Vagina (tissue), 2 donors: Measurements from ENCODE around the gene GRIK3. TPM values are rescaled to one million over a fixed set of nuclear protein-coding genes. Genes with fewer than 3 reads are reported as not detected.
"Not testable (repeated sequence)": the region's sequence is repeated elsewhere in the genome, so short reads cannot be mapped to it uniquely, and the experiment has no call there.

Source experiments
- DNase-seq, 2 donors: peaks; one replicate each; pipeline ENCODE4 v3.0.0-alpha.2; 2017; ENCODE audit errors: extremely low spot score in 2 of 2
- H3K27ac ChIP-seq: fragments of 200-600 bp; sonication (generic); one replicate; pipeline ENCODE4 v1.5.1; 2019
- H3K27me3 ChIP-seq: fragments of 200-600 bp; sonication (generic); one replicate; pipeline ENCODE4 v1.5.1; 2019
- H3K36me3 ChIP-seq, 2 donors: fragments of 200-600 bp; sonication (generic); one replicate each; pipeline ENCODE4 v1.5.1; 2017 to 2019
- H3K4me1 ChIP-seq: fragments of 200-600 bp; sonication (generic); one replicate; pipeline ENCODE4 v1.5.1; 2019
- H3K4me3 ChIP-seq, 2 donors: fragments of 200-600 bp; sonication (generic); 1 replicate in 1 of 2; 2 replicates in 1 of 2; pipeline ENCODE4 v1.5.1; 2016 to 2019
- H3K9me3 ChIP-seq: fragments of 200-600 bp; sonication (generic); one replicate; pipeline ENCODE4 v1.5.1; 2019
- POLR2A ChIP-seq, 2 donors: fragments of 450-650 bp; IDR thresholded peaks; one replicate each; pipeline ENCODE4 v1.6.1; 2017; ENCODE audit warnings: antibody characterized with exemption in 2 of 2, mild to moderate bottlenecking in 2 of 2, moderate library complexity in 2 of 2
- POLR2AphosphoS5 ChIP-seq, 2 donors: sonication (generic); formaldehyde crosslinking; IDR thresholded peaks; one replicate each; pipeline ENCODE4 v1.9.0; 2017; ENCODE audit warnings: antibody characterized with exemption in 2 of 2, mild to moderate bottlenecking in 2 of 2, low read depth in 1 of 2; ENCODE audit not compliant: insufficient read depth in 1 of 2
- intact Hi-C: fragments of 100-400 bp; cut with DNase I; formaldehyde crosslinking; loops from one replicate; pipeline ENCODE4 v1.15.1; 2023
- total RNA-seq: library from RNA; depleted of rRNA; stranded (reverse); fragments of >200 nt; gene quantifications from one replicate; pipeline ENCODE4 v1.2.3, GENCODE V29; 2016
- TF ChIP-seq, protein P1 (sequence below), 3 experiments: fragments of 450-650 bp in 2 of 3; fragments of 200-600 bp in 1 of 3; sonication (generic) in 1 of 3; IDR thresholded peaks; one replicate each; pipeline ENCODE4 v1.5.1; 2017 to 2019; ENCODE audit warnings: antibody characterized with exemption in 3 of 3, mild to moderate bottlenecking in 2 of 3, moderate library complexity in 2 of 3

GRIK3 gene
- 0.74 TPM for total RNA-seq

DNA sequence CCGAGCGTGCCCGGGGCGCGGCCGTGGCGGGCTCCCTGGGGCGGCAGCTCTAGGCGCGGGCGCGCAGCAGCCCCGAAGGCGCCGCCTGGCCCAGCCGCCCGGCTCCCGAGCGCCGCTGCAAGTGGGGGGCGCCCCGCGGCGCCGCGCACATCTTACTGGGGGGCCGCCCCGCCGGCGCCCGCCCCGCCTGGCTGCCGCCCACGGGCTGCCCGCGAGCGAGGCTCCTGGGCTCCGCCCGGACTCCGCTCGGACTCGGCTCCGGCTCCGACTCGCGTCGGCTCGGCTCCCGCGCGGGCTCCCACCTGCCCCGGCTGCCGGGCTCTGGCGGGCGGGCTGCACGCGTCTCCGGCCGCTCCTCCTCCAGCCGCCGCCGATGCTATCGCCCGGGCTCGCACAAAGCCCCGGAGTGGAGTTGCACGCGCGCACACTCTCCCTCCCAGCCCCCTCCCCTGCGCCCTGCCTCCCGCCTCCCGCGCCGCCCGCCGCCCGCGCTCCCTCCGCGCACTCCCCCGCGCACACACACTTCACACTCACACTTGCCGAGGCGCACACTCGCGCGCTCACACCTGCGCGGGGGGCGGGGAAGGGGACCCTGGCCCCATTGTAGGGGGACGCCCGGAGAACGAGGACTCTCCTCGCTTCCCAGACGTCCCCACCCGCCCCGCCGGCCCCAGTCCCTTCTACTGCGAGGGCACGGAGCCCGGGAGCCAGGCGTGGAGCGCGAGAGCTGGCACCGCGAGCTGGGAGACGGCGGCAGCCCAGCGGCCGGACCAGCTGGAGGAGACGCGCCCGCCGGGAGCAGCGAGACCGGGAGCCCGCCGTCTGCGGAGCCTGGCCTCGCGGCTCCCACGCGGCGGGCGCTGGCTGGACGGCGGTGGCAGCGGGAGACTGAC, at the start of gene GRIK3:
Gene GRIK3, minus strand, starts transcription at position 395 of the 893 bp plus-strand sequence. CDS start 407 bp downstream, outside the sequence.
- H3K9me3 ChIP-seq: no peaks in the 10 kb centered on the region
- TF ChIP-seq, protein P1, sequence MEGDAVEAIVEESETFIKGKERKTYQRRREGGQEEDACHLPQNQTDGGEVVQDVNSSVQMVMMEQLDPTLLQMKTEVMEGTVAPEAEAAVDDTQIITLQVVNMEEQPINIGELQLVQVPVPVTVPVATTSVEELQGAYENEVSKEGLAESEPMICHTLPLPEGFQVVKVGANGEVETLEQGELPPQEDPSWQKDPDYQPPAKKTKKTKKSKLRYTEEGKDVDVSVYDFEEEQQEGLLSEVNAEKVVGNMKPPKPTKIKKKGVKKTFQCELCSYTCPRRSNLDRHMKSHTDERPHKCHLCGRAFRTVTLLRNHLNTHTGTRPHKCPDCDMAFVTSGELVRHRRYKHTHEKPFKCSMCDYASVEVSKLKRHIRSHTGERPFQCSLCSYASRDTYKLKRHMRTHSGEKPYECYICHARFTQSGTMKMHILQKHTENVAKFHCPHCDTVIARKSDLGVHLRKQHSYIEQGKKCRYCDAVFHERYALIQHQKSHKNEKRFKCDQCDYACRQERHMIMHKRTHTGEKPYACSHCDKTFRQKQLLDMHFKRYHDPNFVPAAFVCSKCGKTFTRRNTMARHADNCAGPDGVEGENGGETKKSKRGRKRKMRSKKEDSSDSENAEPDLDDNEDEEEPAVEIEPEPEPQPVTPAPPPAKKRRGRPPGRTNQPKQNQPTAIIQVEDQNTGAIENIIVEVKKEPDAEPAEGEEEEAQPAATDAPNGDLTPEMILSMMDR (IDR thresholded peaks at IDR 0.05): no peak
- TF ChIP-seq POLR2AphosphoS5 (IDR thresholded peaks at IDR 0.05; ENCODE audit: insufficient read depth in 1 of 2, low read depth in 1 of 2) (no peak), POLR2A (IDR thresholded peaks at IDR 0.05) (no peak)
- H3K4me1 ChIP-seq: peaks cover 9% of the 10 kb centered on the region
- intact Hi-C loops: no loop called here
- no peaks in the 10 kb centered on the region for H3K36me3 ChIP-seq
- H3K4me3 ChIP-seq: peak within 1 kb of the TSS in 1 of 2 donors; percentile 20
- no peak for DNase-seq
- H3K27me3 ChIP-seq: no peaks in the 10 kb centered on the region
- no peak within 1 kb of the TSS for H3K27ac ChIP-seq

DNA sequence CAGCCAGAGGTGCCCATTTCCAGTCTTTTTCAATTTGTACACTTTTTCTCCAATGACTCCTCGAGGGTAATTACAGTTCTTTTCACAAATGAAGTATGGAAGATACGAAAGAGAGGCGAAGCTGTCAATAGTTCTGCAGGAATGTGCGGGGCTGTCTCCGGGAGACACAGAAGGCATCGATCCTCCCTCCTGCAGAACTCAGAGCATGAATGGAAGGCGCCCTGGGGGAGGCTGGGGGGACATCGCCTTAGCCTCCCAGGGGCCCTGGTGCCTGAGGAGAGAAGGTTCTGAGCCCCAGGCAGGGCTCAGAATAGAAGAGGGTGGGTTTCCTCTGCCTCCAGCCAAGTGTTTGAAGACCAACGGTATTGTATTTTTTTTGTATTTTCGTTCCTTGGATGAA, 49.7 kb upstream of the GRIK3 start:
- H3K27me3 ChIP-seq: no peaks in the 10 kb centered on the region
- no peaks in the 10 kb centered on the region for H3K9me3 ChIP-seq
- H3K27ac ChIP-seq: no peak overlapping the region

DNA sequence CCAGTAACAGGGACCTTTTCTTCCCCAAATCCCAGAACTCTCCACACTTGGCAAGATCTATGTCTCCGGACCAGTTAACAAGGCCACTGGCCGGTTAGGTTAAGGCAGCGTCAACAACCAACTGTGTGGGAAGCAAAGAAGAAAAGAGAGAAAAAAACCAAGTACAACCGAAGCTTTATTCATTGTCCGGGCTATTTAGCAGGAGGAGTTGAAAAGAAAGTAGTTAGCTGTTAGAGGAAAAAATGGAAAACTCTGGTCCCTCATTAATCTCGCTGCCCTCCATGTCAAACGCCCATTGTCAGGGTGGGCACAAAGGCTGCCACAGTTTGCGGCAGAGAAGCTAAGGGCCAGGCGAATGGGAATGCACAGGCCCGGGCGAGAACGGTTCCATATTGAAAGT, 49.3 kb upstream of the GRIK3 start:
- TF ChIP-seq, protein P1 (IDR thresholded peaks at IDR 0.05): no peak
- no peak for TF ChIP-seq POLR2A (IDR thresholded peaks at IDR 0.05)
- no peak for TF ChIP-seq POLR2AphosphoS5 (IDR thresholded peaks at IDR 0.05; ENCODE audit: insufficient read depth in 1 of 2, low read depth in 1 of 2)
- no peak for DNase-seq
- no peak overlapping the region for H3K27ac ChIP-seq
- H3K27me3 ChIP-seq: no peaks in the 10 kb centered on the region
- no peaks in the 10 kb centered on the region for H3K4me1 ChIP-seq
- H3K4me3 ChIP-seq: no peak overlapping the region
- no peaks in the 10 kb centered on the region for H3K36me3 ChIP-seq
- H3K9me3 ChIP-seq: no peaks in the 10 kb centered on the region
- intact Hi-C loops: no loop called here

More for the DNA sequence above, 49.7 kb upstream of the GRIK3 start:
- no peaks in the 10 kb centered on the region for H3K4me1 ChIP-seq
- intact Hi-C loops: no loop called here
- H3K36me3 ChIP-seq: no peaks in the 10 kb centered on the region
- no peak for DNase-seq
- TF ChIP-seq POLR2AphosphoS5 (IDR thresholded peaks at IDR 0.05; ENCODE audit: insufficient read depth in 1 of 2, low read depth in 1 of 2): no peak
- TF ChIP-seq POLR2A (IDR thresholded peaks at IDR 0.05): no peak
- TF ChIP-seq, protein P1 (IDR thresholded peaks at IDR 0.05): no peak
- H3K4me3 ChIP-seq: no peak overlapping the region

DNA sequence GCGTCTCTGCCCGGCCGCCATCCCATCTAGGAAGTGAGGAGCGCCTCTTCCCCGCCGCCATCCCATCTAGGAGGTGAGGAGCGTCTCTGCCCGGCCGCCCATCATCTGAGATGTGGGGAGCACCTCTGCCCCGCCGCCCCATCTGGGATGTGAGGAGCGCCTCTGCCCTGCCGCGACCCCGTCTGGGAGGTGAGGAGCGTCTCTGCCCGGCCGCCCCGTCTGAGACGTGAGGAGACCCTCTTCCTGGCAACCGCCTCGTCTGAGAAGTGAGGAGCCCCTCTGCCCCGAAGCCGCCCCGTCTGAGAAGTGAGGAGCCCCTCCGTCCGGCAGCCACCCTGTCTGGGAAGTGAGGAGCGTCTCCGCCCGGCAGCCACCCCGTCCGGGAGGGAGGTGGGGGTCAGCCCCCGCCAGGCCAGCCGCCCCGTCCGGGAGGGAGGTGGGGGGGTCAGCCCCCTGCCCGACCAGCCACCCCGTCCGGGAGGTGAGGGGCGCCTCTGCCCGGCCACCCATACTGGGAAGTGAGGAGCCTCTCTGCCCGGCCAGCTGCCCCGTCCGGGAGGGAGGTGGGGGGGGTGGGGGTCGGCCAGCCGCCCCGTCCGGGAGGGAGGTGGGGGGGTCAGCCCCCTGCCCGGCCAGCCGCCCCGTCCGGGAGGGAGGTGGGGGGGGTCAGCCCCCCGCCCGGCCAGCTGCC, 46.1 kb upstream of the GRIK3 start:
- H3K9me3 ChIP-seq, DNase-seq, H3K4me3 ChIP-seq, H3K27me3 ChIP-seq, H3K27ac ChIP-seq, H3K36me3 ChIP-seq, intact Hi-C loops, H3K4me1 ChIP-seq: not testable (repeated sequence)

DNA sequence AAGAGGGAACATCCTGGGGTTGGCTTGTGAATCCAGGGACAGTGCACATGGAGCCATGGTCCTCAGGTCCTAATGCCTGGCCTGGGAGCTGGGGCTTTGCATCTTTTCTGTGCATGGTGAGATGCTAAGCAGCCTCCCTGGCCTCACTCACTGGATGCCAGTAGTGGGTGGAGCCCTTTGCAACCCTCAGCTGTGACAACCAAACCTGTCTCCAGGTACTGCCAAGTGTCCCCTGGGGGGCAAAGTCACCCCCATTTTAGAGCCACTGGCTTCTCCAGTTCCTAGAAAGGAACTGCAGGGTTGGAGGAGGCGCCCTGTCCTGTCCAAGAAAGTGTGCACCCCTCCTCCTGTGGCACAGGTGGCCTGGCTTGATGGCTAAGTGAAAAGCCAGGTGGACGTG, 44.6 kb upstream of the GRIK3 start:
- Histone ChIP-seq H3K36me3 (no peaks in the 10 kb centered on the region), H3K4me1 (no peaks in the 10 kb centered on the region), H3K27ac (no peak overlapping the region), H3K27me3 (no peaks in the 10 kb centered on the region), H3K9me3 (no peaks in the 10 kb centered on the region), H3K4me3 (no peak overlapping the region)
- intact Hi-C loops: no loop called here
- TF ChIP-seq POLR2A (IDR thresholded peaks at IDR 0.05) (no peak), POLR2AphosphoS5 (IDR thresholded peaks at IDR 0.05; ENCODE audit: insufficient read depth in 1 of 2, low read depth in 1 of 2) (no peak)
- TF ChIP-seq, protein P1 (IDR thresholded peaks at IDR 0.05): no peak
- no peak for DNase-seq
